ENCODE data around the gene MED8.
"Not testable (repeated sequence)": the region's sequence is repeated elsewhere in the genome, so short reads cannot be mapped to it uniquely, and the experiment has no call there.

MED8 gene

GRCh38 chr1:43422995-43423671 lies 33.5 kb upstream of the MED8 start:
- DNase-seq (ENCODE audit: extremely low read depth in 1 of 2, low read depth in 1 of 2) = no peak

- DNase-seq (ENCODE audit: extremely low read depth in 1 of 2, low read depth in 1 of 2) = no peak
Observed at GRCh38 chr1:43421976-43422750, 32.6 kb upstream of the MED8 start.

GRCh38 chr1:43421396-43421795 lies 31.8 kb upstream of the MED8 start:
- DNase-seq (ENCODE audit: extremely low read depth in 1 of 2, low read depth in 1 of 2) = no peak

GRCh38 chr1:43420874-43421273 lies 31.3 kb upstream of the MED8 start:
- no peak for DNase-seq (ENCODE audit: extremely low read depth in 1 of 2, low read depth in 1 of 2)

- DNase-seq (ENCODE audit: extremely low read depth in 1 of 2, low read depth in 1 of 2) = no peak
Observed at GRCh38 chr1:43419627-43420425, 30.2 kb upstream of the MED8 start.

GRCh38 chr1:43418858-43419257 lies 29.3 kb upstream of the MED8 start:
- DNase-seq (ENCODE audit: extremely low read depth in 1 of 2, low read depth in 1 of 2) = no peak

- DNase-seq (ENCODE audit: extremely low read depth in 1 of 2, low read depth in 1 of 2) = no peak
Observed at GRCh38 chr1:43415901-43416300, 26.3 kb upstream of the MED8 start.

GRCh38 chr1:43414634-43415223 lies 25.1 kb upstream of the MED8 start:
- peak; percentile 17 to 37 for DNase-seq (ENCODE audit: extremely low read depth in 1 of 2, low read depth in 1 of 2)

- not testable (repeated sequence) for DNase-seq (ENCODE audit: extremely low read depth in 1 of 2, low read depth in 1 of 2)
Observed at GRCh38 chr1:43413426-43413825, 23.8 kb upstream of the MED8 start.

- no peak for DNase-seq (ENCODE audit: extremely low read depth in 1 of 2, low read depth in 1 of 2)
Observed at GRCh38 chr1:43410571-43410970, 21.0 kb upstream of the MED8 start.

- no peak for DNase-seq (ENCODE audit: extremely low read depth in 1 of 2, low read depth in 1 of 2)
Observed at GRCh38 chr1:43405876-43406234, 16.3 kb upstream of the MED8 start.

GRCh38 chr1:43405219-43405875 lies 15.7 kb upstream of the MED8 start:
- DNase-seq (ENCODE audit: extremely low read depth in 1 of 2, low read depth in 1 of 2) = no peak

GRCh38 chr1:43404353-43404752 lies 14.8 kb upstream of the MED8 start:
- no peak for DNase-seq (ENCODE audit: extremely low read depth in 1 of 2, low read depth in 1 of 2)

GRCh38 chr1:43402089-43402865 lies 12.7 kb upstream of the MED8 start:
- no peak for DNase-seq (ENCODE audit: extremely low read depth in 1 of 2, low read depth in 1 of 2)

- not testable (repeated sequence) for DNase-seq (ENCODE audit: extremely low read depth in 1 of 2, low read depth in 1 of 2)
Observed at GRCh38 chr1:43400441-43400840, 10.8 kb upstream of the MED8 start.

- no peak for DNase-seq (ENCODE audit: extremely low read depth in 1 of 2, low read depth in 1 of 2)
Observed at GRCh38 chr1:43398227-43398626, 8.6 kb upstream of the MED8 start.

- no peak for DNase-seq (ENCODE audit: extremely low read depth in 1 of 2, low read depth in 1 of 2)
Observed at GRCh38 chr1:43396059-43396458, 6.5 kb upstream of the MED8 start.

GRCh38 chr1:43395523-43395922 lies 5.9 kb upstream of the MED8 start:
- no peak for DNase-seq (ENCODE audit: extremely low read depth in 1 of 2, low read depth in 1 of 2)

- DNase-seq (ENCODE audit: extremely low read depth in 1 of 2, low read depth in 1 of 2) = no peak
Observed at GRCh38 chr1:43392702-43393101, 3.1 kb upstream of the MED8 start.

- no peak for DNase-seq (ENCODE audit: extremely low read depth in 1 of 2, low read depth in 1 of 2)
Observed at GRCh38 chr1:43388613-43389012, 987 bp downstream of the MED8 start.
